Stimulated activated CD4-positive, alpha-beta T cell treated with anti-CD3 and anti-CD28 coated beads, Interleukin-1b, Interleukin-23, amount 100 ng/mL, for 48 hours (primary cell): Measurements from ENCODE around the gene ABHD6.
"Not testable (repeated sequence)": the region's sequence is repeated elsewhere in the genome, so short reads cannot be mapped to it uniquely, and the experiment has no call there.

Source experiments
- DNase-seq: peaks from one replicate; pipeline ENCODE4 v3.0.0-alpha.2; 2020

ABHD6 gene

DNA sequence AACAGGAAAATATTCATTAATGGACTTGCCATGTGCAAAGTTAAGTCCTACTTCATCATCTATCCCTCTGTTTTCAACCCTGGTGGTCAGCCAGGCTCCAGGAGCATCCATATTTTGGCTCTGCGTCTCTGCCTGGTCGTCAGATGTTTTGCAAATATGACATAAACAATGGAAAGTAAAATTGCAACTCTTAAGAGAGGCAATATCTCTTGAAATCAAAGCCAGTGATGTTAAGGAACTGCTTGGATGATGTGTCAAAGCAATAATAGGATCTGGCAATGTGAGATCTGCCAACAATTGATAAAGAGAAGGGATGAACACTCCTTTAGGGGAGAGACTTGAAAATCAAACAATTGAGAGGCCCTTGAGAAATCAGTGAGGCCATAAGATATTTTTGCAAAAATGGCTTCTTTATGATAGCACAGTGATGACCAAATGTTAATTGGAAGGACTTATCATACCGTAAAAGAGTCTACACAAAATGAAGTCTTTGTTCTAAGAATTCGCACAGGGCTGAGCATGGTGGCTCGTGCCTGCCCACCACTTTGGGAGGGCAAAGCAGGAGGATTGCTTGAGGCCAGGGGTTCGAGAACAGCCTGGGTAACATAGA lies 6.5 kb downstream of the ABHD6 start:
- no peak for DNase-seq

DNA sequence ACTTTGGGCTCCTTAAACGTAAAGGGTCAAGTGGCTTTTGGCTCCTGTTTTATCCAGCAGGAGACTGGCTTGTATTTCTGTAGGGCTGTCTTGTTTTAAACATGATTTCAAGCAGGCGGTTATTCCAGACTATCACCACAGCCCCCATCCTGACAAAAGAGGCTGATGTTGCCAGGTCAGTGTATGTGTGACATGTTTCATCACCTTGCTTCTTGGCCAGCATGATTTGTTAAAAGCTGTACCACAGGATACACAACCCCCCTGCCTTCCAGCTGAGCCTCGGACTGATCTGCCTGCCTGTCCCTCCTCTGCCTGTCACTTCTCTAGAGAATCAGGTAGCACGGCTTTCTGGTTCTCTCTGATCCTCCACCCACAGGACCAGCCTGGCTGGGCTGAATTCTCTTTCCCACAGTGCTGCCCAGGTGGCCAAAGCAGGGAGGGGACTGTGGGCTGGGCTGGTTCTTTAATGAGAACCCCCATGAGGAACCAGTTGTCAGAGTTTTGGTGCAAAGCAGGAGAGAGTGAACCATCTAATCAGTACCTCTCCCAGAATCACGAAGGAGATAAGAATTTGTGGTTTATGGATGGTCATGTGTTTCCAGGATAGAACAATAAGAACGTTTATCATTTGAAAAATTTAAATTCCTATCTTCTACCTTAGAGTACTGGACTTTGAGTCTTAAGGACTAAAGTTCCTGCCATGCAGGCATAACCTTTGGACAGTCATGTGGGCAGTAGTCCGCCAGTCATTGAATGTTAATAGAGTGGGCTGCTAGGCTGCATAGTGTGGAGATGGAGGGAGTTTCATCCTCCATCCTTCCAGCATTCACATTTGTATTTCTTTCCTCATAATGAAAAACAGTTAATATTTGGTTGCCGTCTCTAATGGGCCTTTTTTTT lies 8.8 kb downstream of the ABHD6 start:
- no peak for DNase-seq

DNA sequence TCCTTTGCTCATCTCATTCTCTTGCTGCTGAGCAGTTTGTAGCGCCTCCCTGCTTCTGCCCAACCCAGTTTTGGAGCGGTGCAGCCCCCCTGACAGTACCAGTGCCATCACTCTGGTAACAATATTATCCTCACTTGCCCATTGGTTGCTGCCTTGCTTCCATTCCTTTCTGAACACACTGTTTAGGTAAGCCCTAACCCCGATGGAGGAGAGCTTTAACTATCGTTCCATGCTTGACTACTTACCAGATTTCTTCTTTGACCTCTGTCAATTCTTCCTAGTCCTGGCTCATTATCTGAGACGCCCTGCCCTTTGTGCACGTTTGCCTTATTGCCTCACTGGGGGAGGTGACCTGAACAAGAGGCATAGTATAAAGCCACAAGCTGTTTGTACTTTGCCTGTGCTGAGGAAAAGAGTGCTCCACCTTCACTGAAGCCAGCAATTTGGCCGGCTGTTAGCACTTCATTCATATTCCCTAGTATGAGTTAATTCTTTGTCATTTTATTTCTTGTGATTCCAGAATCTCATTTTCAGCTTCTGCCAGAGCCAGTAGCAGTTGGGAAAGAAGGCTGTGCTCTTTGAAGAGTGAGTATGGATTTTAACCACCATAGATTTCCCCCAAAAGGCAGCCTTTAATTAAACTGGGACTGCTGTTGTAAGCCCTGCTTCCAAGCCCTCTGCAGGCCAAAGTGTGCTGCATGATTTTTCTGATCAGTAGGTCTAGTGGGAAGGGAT lies 11.9 kb downstream of the ABHD6 start:
- DNase-seq, result no peak

DNA sequence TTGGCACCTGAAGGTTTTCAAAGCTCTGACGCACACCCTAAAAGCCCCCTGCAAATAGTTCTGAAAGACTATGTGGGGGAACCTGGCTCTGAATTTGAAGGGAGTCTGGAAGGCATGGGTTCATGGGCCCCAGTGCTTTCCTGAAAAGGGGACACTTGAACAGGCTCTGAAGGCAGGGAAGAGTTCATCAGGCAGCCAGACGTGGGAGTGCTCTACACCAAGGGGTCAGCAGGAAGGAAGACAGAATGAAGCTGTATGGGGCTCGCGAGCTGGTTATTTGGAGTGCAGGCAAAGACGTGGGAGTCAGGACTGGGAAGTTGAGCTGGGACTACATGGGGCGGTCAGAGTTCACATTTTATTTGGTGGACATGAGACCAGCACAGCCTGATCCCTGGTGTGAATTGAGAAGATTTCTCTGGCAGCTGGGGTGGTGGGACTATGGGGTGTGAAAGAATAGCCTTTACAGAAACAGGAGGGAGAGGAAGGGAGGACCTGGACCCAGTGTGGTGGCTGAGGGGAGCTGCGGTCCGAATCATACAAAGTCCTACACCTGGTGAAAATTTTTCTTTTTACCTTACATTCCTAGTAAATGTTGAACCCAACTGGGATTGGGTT lies 12.6 kb downstream of the ABHD6 start:
- no peak for DNase-seq

DNA sequence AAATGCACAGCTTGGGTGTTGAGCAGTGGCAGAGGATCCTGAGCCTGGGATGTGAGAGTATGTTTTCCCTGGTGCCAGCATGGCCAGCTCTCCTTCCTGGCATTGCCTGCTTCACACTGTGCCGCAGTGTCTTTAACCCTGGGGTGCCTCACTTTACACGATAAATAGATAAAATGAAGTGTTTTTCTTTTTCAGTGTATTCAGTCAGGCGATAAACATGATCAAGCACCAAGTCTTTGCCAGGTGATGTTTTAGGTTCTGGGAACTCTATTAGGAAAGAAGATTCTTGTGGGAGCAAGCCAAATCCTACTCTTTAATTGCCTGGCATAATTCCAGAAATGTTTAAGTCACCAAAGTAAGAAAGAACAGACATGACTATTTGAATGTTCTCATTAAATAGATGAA lies 14.0 kb downstream of the ABHD6 start:
- DNase-seq, result no peak

DNA sequence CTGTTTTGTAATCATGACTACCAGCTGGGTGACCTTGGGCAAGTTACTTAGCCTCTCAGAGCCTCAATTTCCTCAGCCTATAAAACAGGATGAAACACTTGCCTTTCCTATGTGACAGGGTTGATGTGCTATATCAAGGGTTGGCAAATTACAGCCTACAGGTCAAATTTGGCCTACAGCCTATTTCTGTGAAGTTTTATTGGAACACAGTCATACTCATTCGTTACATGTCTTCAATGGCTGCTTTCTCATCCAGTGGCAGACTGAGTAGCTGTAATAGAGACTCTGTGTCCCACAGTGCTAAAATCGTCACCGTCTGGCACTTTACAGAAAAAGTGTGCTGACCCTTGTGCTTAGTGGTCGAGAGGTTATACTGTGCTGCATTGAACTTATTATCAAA lies 16.6 kb downstream of the ABHD6 start:
- no peak for DNase-seq

DNA sequence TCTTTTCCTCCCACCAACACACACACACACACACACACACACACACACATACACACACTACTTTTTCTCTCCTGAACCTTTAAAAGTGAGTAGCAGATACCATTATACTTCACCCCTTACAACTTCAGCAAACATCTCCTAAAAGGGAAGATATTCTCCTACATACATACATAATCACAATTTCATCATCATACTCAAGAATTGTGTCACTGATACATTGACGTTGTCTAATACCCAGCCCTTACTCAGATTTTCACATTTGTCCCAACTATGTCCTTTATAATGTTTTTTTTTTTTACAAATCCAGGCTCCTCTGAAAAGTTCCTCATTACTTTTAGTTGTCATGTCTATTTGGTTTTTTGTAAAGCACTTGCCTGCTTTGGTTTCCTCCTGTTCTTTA lies 18.5 kb downstream of the ABHD6 start:
- DNase-seq, result no peak

DNA sequence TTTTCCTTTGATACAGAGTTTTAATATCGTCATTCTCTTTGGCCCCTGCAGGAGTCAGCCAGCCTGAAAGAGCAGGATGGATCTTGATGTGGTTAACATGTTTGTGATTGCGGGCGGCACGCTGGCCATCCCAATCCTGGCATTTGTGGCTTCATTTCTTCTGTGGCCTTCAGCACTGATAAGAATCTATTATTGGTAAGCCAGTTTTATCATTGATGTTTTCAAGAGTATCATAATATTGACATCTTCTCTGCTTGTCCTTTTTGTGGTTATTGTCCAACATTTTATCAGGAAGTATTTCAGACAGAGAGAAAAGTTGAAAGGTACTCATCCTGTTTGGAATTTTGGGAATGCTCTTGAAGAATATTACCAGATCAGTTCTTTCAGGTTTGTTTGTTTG lies 18.9 kb downstream of the ABHD6 start:
- no peak for DNase-seq

DNA sequence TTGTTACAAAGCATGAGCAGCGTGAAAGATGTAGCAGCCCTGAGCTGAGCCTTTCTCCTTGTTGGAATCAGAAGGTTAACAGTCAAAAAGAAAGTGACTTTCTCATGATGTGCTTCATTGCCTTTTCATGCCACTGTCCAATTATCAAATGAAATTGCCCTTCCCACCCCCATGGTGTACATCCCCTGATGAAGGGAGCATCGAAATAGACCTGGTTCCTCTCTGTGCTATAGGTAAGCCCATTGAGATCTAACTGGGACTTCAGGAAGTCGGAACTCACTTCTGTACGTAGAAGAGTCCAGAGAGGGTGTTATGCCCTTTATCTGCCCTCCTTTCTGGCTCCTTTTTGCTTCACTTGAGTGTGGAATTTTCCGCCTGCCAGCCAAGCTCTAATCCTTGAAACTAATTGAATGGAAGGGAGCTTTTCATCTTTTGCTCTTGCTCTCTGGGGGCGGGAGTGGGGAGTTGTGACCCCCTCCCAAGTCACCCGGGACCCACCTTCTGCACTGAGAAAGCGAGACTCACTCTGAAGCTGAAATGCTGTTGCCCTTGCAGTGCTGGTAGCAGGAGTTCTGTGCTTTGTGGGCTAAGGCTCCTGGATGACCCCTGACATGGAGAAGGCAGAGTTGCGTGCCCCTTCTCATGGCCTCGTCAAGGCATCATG lies 20.9 kb downstream of the ABHD6 start:
- DNase-seq, result no peak

DNA sequence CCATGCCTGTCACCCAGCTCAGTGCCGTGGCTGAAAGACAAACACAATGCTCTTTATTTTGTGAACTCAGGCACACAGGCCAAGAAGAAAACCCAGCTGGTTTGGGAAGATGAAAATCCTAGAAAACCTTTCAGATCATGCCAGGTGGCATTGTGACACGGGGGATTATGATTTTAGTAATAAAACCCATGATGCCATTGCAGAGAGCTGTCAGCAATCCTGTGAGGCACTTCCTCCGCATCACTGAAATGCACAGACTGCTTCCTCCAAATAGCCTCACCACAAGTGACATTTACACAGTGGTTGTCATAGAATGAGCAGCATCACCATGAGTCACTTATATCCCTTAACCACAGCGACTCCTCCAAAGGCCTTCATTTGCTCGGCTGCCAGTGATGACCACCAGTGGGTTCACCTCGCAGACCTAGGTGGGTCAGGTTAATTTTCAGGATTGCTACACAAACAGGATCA lies 22.7 kb downstream of the ABHD6 start:
- DNase-seq, result peak; percentile 22

DNA sequence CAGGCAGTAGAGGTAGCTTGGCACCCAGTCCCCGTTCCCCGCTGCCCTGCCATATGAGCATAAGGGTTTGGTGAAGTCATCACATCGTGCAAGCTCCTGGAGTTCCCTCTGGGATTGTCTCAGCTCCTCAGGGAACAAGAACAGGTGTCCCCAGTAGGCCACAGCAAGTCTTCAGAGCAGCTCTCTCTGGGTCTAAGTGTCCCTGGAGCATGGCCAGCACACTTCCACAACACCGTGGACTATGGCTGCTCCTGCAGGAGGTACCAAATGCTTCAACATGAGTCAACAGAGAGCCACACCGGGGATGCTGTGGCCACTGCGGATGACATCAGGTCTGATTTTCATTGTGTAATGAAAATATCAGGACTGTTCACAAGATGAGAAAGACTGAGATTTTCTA lies 23.1 kb downstream of the ABHD6 start:
- no peak for DNase-seq

DNA sequence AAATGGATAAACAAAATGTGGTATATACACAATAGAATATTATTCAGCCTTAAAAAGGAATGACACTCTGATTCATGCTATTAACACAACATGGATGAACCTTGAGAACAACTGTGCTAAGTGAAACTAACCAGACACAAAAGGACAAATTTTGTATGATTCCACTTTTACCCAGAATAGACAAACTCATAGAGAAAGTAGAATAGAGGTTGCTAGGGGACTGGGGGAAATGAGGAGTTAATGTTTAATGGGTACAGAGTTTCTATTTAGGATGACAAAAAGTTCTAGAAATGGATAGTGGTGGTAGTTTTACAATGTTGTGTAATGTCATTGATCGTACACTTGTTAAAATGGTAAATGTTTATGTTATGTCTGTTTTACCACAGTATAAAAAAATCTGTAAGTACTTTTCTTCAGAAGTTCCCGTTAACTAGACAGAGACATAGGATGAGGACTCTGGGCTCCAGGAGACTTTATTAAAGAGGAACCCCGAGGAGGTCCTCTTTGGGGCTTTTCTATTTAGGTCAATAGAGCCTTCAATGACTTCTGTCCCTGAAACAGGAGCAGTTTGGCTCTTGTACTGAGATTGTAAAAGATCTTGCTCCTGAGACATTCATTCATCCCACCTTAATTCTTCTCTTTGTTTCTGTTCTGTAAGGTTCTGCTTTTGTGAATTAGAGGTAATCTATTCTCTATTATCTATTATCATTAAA lies 24.5 kb downstream of the ABHD6 start:
- DNase-seq, result no peak

DNA sequence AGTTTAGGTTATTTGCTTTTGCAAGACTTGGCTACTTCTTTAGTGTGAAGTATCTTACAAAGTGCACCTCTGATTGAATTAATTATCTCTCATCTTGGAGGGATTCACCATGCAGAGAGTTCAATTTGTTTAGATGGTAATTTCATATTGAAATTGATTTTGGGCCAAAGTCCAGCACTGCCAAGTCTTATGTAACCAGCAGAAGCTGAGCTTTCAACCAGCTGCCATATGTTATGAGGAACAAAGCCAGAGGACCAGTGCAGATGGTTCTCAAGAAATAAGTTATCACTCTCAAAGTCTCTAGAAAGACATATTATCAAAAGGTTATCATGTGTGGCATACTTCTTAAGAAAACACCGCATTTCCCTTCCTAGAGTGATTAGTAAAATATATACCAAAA lies 29.0 kb downstream of the ABHD6 start:
- no peak for DNase-seq

DNA sequence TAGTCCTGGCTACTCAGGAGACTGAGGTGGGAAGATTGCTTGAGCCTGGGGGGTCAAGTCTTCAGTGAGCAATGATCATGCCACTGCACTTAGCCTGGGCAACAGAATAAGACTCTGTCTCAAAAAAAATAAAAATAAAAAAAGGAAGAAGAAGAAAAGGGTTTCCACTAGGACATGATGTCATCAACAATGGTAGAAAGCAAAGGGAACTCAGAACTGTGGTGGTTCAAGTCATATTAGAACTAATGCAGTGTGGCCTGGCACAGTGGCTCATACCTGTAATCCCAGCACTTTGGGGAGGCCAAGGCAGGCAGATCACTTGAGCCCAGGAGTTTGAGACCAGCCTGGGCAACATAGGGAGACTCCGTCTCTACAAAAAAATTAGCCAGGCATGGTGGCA lies 30.0 kb downstream of the ABHD6 start:
- DNase-seq, result not testable (repeated sequence)

DNA sequence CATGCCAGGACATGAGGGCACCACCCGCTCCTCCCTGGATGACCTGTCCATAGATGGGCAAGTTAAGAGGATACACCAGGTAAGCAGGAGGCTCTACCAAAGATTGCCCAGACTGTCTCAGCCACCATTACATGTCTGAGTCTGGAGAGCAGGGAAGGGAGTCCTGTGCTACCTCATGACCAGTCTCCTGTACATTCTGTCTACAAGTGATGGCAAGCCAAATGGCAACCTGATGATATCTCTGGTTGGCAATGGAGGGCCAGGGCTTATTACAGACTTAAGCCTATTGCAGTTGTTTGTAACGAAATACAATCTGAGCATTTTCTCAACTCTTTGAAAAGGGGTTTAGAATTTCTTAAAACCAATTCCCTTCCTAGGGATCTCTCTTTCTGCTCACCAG lies 31.8 kb downstream of the ABHD6 start:
- no peak for DNase-seq

DNA sequence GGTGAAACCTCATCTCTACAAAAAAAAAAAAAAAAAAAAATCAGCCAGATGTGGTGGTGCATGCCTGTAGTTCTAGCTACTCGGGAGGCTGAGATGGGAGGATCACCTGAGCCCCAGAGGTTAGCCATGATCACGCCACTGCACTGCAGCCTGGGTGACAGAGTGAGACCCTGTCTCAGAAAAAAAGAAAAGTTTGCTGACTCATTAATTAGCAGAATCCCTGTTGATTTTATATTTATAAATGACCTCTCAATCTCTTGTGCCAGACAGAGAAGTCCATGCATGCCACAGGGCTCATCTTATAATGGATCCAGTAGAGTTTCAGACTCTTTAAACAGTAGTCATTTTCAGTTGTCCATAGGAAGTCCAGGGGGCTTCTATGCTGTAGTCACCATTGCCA lies 32.9 kb downstream of the ABHD6 start:
- DNase-seq, result no peak

DNA sequence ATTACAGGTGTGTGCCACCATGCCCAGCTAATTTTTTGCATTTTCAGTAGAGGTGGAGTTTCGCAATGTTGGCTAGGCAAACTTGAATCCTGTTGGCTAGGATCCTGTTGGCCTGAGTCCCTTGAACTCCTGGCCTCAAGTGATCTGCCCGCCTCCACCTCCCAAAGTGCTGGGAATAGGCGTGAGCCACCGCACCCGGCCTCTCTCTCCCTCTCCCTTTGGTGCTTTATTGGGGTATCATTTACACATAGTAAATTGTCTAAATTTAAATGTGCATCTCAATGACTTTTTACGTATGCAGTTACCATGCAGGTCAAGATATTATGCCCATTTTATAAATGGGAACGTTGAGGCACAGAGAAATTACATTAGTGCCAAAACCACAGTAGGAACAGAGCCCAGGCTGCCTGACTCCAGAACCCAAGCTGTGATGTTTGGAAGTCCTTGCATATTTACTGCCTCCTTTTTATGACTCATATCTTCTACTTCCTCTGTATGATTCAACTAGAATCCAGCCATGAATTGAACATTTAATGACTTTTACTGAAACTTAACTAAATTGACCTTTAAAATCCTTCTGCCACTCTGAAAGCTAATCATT lies 34.4 kb downstream of the ABHD6 start:
- DNase-seq, result no peak

DNA sequence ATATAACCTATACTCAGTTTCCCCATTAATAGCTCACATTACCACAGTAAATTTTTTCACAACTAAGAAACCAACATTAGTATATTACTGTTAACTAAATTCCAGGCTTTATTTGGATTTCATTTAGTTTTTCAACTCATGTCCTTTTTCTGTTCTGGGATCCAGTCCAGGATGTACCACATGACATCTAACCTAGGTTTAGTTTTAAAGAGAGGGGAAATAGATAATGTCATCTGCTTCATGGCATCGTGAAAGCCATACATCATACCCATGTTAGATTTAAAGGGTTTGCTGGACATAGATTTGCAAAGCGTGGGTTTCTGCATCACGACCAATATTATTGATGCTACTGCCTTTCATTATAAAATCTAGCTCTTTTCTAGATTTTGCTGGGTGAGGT lies 35.3 kb downstream of the ABHD6 start:
- no peak for DNase-seq

DNA sequence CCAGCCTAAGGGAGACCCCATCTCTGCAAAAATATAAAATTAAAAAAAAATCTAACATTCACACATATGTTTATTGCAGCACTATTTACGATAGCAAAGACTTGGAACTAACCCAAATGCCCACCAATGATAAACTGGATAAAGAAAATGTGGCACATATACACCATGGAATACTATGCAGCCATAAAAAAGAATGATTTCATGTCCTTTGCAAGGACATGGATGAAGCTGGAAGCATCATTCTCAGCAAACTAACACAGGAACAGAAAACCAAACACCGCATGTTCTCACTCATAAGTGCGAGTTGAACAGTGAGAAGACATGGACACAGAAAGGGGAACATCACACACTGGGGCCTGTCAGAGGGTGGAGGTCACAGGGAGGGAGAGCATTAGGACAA lies 35.8 kb downstream of the ABHD6 start:
- not testable (repeated sequence) for DNase-seq

DNA sequence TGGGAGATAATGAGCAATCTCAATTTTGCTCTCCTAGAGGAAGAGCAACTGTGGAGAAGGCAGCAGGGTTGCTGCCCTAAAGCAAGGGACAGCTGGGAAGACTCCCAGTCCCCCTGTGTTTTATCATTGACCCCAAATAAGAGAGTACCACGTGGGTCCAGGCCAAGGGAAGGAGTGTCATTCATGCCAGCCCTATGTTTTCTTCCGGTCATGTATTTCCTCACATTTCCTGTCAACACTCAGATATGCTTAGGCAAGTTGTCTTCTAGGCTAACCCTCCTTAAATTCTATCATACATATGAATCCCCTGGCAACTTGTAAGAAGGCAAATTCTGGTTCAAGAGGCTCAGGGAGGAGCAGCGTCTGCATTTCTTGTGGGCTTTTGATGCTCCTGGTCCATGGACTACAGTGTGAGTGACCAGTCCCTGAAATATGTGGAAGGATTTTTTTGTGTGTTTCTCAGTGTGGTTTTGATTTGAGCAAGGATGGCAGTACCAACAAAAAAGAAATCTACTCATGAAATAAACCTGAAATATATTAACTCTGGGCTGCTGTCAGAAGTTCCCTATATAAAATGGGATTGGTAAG lies 36.5 kb downstream of the ABHD6 start:
- DNase-seq, result no peak

DNA sequence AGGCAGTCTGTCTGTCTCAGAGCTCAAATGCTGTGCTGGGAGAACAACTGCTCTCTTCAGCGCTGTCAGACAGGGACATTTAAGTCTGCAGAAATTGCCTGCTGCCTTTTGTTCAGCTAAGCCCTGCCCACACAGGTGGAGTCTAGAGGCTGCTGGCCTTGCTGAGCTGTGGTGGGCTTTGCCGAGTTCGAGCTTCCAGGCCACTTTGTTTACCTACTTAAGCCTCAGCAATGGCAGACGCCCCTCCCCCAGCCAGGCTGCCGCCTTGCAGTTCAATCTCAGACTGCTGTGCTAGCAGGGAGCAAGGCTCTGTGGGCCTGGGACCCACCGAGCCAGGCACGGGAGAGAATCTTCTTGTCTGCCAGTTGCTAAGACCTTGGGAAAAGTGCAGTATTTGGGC lies 43.5 kb downstream of the ABHD6 start:
- DNase-seq, result no peak
